IPS DF 6.9 (cell line): ENCODE results near the gene HMG20A.

Experiments
- DNase-seq: peaks from one replicate; pipeline ENCODE4 v3.0.0-alpha.2; 2013; ENCODE audit warnings: low read depth, low spot score
- H3K27ac ChIP-seq: one replicate; pipeline ENCODE4 v1.5.1; 2013; ENCODE audit warnings: low read length, control low read depth
- H3K27me3 ChIP-seq: 2 replicates; pipeline ENCODE4 v1.6.1; 2013; ENCODE audit warnings: mild to moderate bottlenecking, low read length; ENCODE audit not compliant: control insufficient read depth, insufficient read depth
- H3K36me3 ChIP-seq: 2 replicates; pipeline ENCODE4 v1.6.1; 2013; ENCODE audit warnings: low read length; ENCODE audit not compliant: control insufficient read depth, insufficient read depth
- H3K4me1 ChIP-seq: 2 replicates; pipeline ENCODE4 v1.6.1; 2013; ENCODE audit warnings: low read length; ENCODE audit not compliant: control insufficient read depth, insufficient read depth
- H3K4me3 ChIP-seq: 2 replicates; pipeline ENCODE4 v1.5.1; 2013; ENCODE audit warnings: mild to moderate bottlenecking, low read length
- H3K9me3 ChIP-seq: 2 replicates; pipeline ENCODE4 v1.6.1; 2013; ENCODE audit warnings: low read length, inconsistent platforms; ENCODE audit not compliant: control insufficient read depth, insufficient read depth
- WGBS: extraction: QIAGEN DNeasy Blood & Tissue Kit; methylation state at CpG from one replicate; pipeline ENCODE4 v1.1.7; 2013; ENCODE audit warnings: mixed read lengths, missing lambda C conversion rate; ENCODE audit not compliant: insufficient read length, insufficient coverage; 5-methylcytosine and 5-hydroxymethylcytosine counted together

Gene HMG20A

GRCh38 chr15:77519540-77519939 lies 98.9 kb downstream of the HMG20A start:
- H3K27ac ChIP-seq: no peak overlapping the region
- no peaks in the 10 kb centered on the region for H3K9me3 ChIP-seq
- no peak overlapping the region for H3K4me3 ChIP-seq
- WGBS: no CpG with 5 or more reads among the region's 3 CpGs
- no peaks in the 10 kb centered on the region for H3K36me3 ChIP-seq
- H3K4me1 ChIP-seq: peaks cover 5% of the 10 kb centered on the region; the same call in 1 of the 2 replicates
- no peak for DNase-seq
- H3K27me3 ChIP-seq: no peaks in the 10 kb centered on the region

GRCh38 chr15:77521206-77521605 lies 100.5 kb downstream of the HMG20A start:
- no peaks in the 10 kb centered on the region for H3K36me3 ChIP-seq
- no peak overlapping the region for H3K4me3 ChIP-seq
- H3K27ac ChIP-seq: no peak overlapping the region
- DNase-seq: no peak
- no CpG with 5 or more reads among the region's 6 CpGs for WGBS
- H3K9me3 ChIP-seq: no peaks in the 10 kb centered on the region
- H3K27me3 ChIP-seq: no peaks in the 10 kb centered on the region
- peaks cover 5% of the 10 kb centered on the region for H3K4me1 ChIP-seq

GRCh38 chr15:77525400-77525811 lies 104.7 kb downstream of the HMG20A start:
- Histone ChIP-seq H3K4me1 (peaks cover 5% of the 10 kb centered on the region), H3K36me3 (no peaks in the 10 kb centered on the region), H3K4me3 (no peak overlapping the region), H3K27ac (no peak overlapping the region), H3K27me3 (no peaks in the 10 kb centered on the region), H3K9me3 (no peaks in the 10 kb centered on the region)
- no CpG with 5 or more reads among the region's 6 CpGs for WGBS
- DNase-seq: no peak

GRCh38 chr15:77525907-77526594 lies 105.4 kb downstream of the HMG20A start:
- no peak overlapping the region for H3K4me3 ChIP-seq
- no peaks in the 10 kb centered on the region for H3K27me3 ChIP-seq
- WGBS: no CpG with 5 or more reads among the region's 11 CpGs
- no peak for DNase-seq
- H3K9me3 ChIP-seq: no peaks in the 10 kb centered on the region
- no peaks in the 10 kb centered on the region for H3K36me3 ChIP-seq
- peaks cover 5% of the 10 kb centered on the region for H3K4me1 ChIP-seq
- H3K27ac ChIP-seq: no peak overlapping the region

- H3K27me3 ChIP-seq: no peaks in the 10 kb centered on the region
- H3K36me3 ChIP-seq: no peaks in the 10 kb centered on the region
- WGBS: no CpG with 5 or more reads among the region's 14 CpGs
- no peak for DNase-seq
- H3K9me3 ChIP-seq: no peaks in the 10 kb centered on the region
- no peak overlapping the region for H3K27ac ChIP-seq
- peaks cover 7% of the 10 kb centered on the region for H3K4me1 ChIP-seq
- no peak overlapping the region for H3K4me3 ChIP-seq
Observed at GRCh38 chr15:77526595-77527163, 106.0 kb downstream of the HMG20A start.

GRCh38 chr15:77527164-77527778 lies 106.6 kb downstream of the HMG20A start:
- H3K27ac ChIP-seq: no peak overlapping the region
- H3K27me3 ChIP-seq: no peaks in the 10 kb centered on the region
- H3K9me3 ChIP-seq: no peaks in the 10 kb centered on the region
- no peaks in the 10 kb centered on the region for H3K36me3 ChIP-seq
- WGBS: no CpG with 5 or more reads among the region's 15 CpGs
- H3K4me1 ChIP-seq: peaks cover 7% of the 10 kb centered on the region
- no peak for DNase-seq
- no peak overlapping the region for H3K4me3 ChIP-seq

GRCh38 chr15:77527831-77528231 lies 107.1 kb downstream of the HMG20A start:
- Histone ChIP-seq H3K36me3 (no peaks in the 10 kb centered on the region), H3K27ac (no peak overlapping the region), H3K4me1 (peaks cover 7% of the 10 kb centered on the region), H3K4me3 (no peak overlapping the region), H3K9me3 (no peaks in the 10 kb centered on the region), H3K27me3 (no peaks in the 10 kb centered on the region)
- no peak for DNase-seq
- no CpG with 5 or more reads among the region's 6 CpGs for WGBS

- no peaks in the 10 kb centered on the region for H3K27me3 ChIP-seq
- peaks cover 7% of the 10 kb centered on the region for H3K4me1 ChIP-seq
- DNase-seq: no peak
- H3K36me3 ChIP-seq: no peaks in the 10 kb centered on the region
- no CpG with 5 or more reads among the region's 12 CpGs for WGBS
- no peak overlapping the region for H3K27ac ChIP-seq
- no peak overlapping the region for H3K4me3 ChIP-seq
- H3K9me3 ChIP-seq: no peaks in the 10 kb centered on the region
Observed at GRCh38 chr15:77528290-77528967, 107.7 kb downstream of the HMG20A start.

- Histone ChIP-seq H3K4me3 (no peak overlapping the region), H3K9me3 (no peaks in the 10 kb centered on the region), H3K27ac (no peak overlapping the region), H3K36me3 (no peaks in the 10 kb centered on the region), H3K27me3 (no peaks in the 10 kb centered on the region), H3K4me1 (peaks cover 7% of the 10 kb centered on the region)
- DNase-seq: no peak
- no CpG with 5 or more reads among the region's 12 CpGs for WGBS
Observed at GRCh38 chr15:77528968-77529319, 108.3 kb downstream of the HMG20A start.

- H3K4me3 ChIP-seq: no peak overlapping the region
- DNase-seq: no peak
- H3K4me1 ChIP-seq: peaks cover 8% of the 10 kb centered on the region
- no peak overlapping the region for H3K27ac ChIP-seq
- H3K36me3 ChIP-seq: no peaks in the 10 kb centered on the region
- H3K9me3 ChIP-seq: no peaks in the 10 kb centered on the region
- no CpG with 5 or more reads among the region's 10 CpGs for WGBS
- no peaks in the 10 kb centered on the region for H3K27me3 ChIP-seq
Observed at GRCh38 chr15:77529394-77530159, 108.9 kb downstream of the HMG20A start.
